Astrocyte (in vitro differentiated cells and primary cell): ENCODE measurements around the gene ADGRF3.

ENCODE experiments used
- CTCF ChIP-seq: IDR thresholded peaks from 2 replicates; pipeline ENCODE4 v1.5.1; 2011; ENCODE audit warnings: low read depth, mild to moderate bottlenecking, inconsistent platforms, low read length, moderate library complexity; ENCODE audit not compliant: insufficient read depth
- EZH2 ChIP-seq: IDR thresholded peaks from 2 replicates; pipeline ENCODE4 v1.6.1; 2012; ENCODE audit warnings: mild to moderate bottlenecking, low read length, inconsistent platforms; ENCODE audit not compliant: insufficient read depth

GRCh38 chr2:26285931-26286330, 60.7 kb downstream of the ADGRF3 start:
- TF ChIP-seq CTCF: no peak
- no peak for TF ChIP-seq EZH2
